Progenitor cell of endocrine pancreas (in vitro differentiated cells): ENCODE measurements around the gene METTL16. TPM values are rescaled to one million over a fixed set of nuclear protein-coding genes. Genes with fewer than 3 reads are reported as not detected.
"Not testable (repeated sequence)": the region's sequence is repeated elsewhere in the genome, so short reads cannot be mapped to it uniquely, and the experiment has no call there.

Experiments used
- DNase-seq: peaks from one replicate; pipeline ENCODE4 v3.0.0; 2021; ENCODE audit warnings: low spot score; ENCODE audit not compliant: unreplicated experiment
- H3K27ac Mint-ChIP-seq: 2 replicates; pipeline ENCODE4 v1.8.0; 2021; ENCODE audit warnings: mild to moderate bottlenecking, moderate library complexity, mixed read lengths
- H3K27me3 Mint-ChIP-seq: 2 replicates; pipeline ENCODE4 v1.8.0; 2021; ENCODE audit warnings: mixed read lengths
- H3K36me3 Mint-ChIP-seq: 2 replicates; pipeline ENCODE4 v1.8.0; 2022; ENCODE audit warnings: mixed read lengths; ENCODE audit not compliant: insufficient read depth
- H3K4me1 Mint-ChIP-seq: 2 replicates; pipeline ENCODE4 v1.8.0; 2021; ENCODE audit warnings: low read depth, mixed read lengths
- H3K4me3 Mint-ChIP-seq: 2 replicates; pipeline ENCODE4 v1.8.0; 2021; ENCODE audit warnings: low read depth, mild to moderate bottlenecking, moderate library complexity, mixed read lengths
- H3K9me3 Mint-ChIP-seq: 2 replicates; pipeline ENCODE4 v1.8.0; 2021; ENCODE audit warnings: low read depth, mixed read lengths
- total RNA-seq: library from RNA; stranded (reverse); gene quantifications from 2 replicates; pipeline ENCODE4 v1.2.1, GENCODE V29; 2021
- TF ChIP-seq, protein P1 (sequence below): fragments of 200-600 bp; sonication (generic); IDR thresholded peaks from one replicate; pipeline ENCODE4 v1.5.0; 2021; ENCODE audit warnings: antibody characterized with exemption, mild to moderate bottlenecking; ENCODE audit not compliant: unreplicated experiment

METTL16 gene
- total RNA-seq, 1 donor from 2014 or later: 43.8 TPM

GRCh38 chr17:2449486-2449885, 62.2 kb downstream of the METTL16 start:
- H3K4me1 Mint-ChIP-seq: no peaks in the 10 kb centered on the region
- H3K36me3 Mint-ChIP-seq: peaks cover 16% of the 10 kb centered on the region
- H3K4me3 Mint-ChIP-seq: no peak overlapping the region
- H3K27ac Mint-ChIP-seq: peak overlapping the region; percentile 68
- no peak for DNase-seq
- TF ChIP-seq, protein P1, sequence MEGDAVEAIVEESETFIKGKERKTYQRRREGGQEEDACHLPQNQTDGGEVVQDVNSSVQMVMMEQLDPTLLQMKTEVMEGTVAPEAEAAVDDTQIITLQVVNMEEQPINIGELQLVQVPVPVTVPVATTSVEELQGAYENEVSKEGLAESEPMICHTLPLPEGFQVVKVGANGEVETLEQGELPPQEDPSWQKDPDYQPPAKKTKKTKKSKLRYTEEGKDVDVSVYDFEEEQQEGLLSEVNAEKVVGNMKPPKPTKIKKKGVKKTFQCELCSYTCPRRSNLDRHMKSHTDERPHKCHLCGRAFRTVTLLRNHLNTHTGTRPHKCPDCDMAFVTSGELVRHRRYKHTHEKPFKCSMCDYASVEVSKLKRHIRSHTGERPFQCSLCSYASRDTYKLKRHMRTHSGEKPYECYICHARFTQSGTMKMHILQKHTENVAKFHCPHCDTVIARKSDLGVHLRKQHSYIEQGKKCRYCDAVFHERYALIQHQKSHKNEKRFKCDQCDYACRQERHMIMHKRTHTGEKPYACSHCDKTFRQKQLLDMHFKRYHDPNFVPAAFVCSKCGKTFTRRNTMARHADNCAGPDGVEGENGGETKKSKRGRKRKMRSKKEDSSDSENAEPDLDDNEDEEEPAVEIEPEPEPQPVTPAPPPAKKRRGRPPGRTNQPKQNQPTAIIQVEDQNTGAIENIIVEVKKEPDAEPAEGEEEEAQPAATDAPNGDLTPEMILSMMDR: no peak
- peaks cover 5% of the 10 kb centered on the region for H3K9me3 Mint-ChIP-seq
- H3K27me3 Mint-ChIP-seq: no peaks in the 10 kb centered on the region

DNA sequence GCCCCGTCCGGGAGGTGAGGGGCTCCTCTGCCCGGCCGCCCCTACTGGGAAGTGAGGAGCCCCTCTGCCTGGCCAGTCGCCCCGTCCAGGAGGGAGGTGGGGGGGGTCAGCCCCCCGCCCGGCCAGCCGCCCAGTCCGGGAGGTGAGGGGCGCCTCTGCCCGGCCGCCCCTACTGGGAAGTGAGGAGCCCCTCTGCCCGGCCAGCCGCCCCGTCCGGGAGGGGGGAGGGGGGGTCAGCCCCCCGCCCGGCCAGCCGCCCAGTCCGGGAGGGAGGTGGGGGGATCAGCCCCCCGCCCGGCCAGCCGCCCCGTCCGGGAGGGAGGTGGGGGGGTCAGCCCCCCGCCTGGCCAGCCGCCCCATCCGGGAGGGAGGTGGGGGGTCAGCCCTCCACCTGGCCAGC, 64.2 kb downstream of the METTL16 start:
- DNase-seq, H3K4me1 Mint-ChIP-seq, H3K9me3 Mint-ChIP-seq, H3K4me3 Mint-ChIP-seq, H3K27ac Mint-ChIP-seq, H3K27me3 Mint-ChIP-seq: not testable (repeated sequence)
- H3K36me3 Mint-ChIP-seq: peaks cover 16% of the 10 kb centered on the region

DNA sequence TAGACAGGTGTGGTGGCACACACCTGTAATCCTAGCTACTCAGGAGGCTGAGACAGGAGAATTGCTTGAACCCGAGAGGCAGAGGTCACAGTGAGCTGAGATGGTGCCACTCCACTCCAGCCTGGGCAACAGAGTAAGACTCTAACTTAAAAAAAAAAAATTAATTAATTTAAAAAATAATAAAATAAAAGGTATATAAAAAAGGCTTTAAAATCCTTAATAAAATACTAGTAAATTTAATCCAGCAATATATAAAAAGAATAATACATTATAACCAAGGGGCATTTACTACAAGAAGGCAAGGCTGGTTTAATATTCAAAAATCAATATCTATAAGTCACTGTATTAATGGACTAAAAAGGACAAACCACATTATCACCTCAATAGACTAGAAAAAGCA, 66.0 kb downstream of the METTL16 start:
- TF ChIP-seq, protein P1: no peak
- H3K36me3 Mint-ChIP-seq: peaks cover 21% of the 10 kb centered on the region

GRCh38 chr17:2444382-2444781, 67.3 kb downstream of the METTL16 start:
- Mint-ChIP-seq H3K36me3 (peaks cover 17% of the 10 kb centered on the region), H3K9me3 (peaks cover 5% of the 10 kb centered on the region), H3K27ac (no peak overlapping the region), H3K27me3 (no peaks in the 10 kb centered on the region), H3K4me1 (peaks cover 1% of the 10 kb centered on the region), H3K4me3 (no peak overlapping the region)
- TF ChIP-seq, protein P1: no peak
- DNase-seq: no peak

More for the DNA sequence above, 66.0 kb downstream of the METTL16 start:
- H3K4me1 Mint-ChIP-seq: peaks cover 1% of the 10 kb centered on the region
- H3K9me3 Mint-ChIP-seq: peaks cover 5% of the 10 kb centered on the region
- no peak overlapping the region for H3K27ac Mint-ChIP-seq
- H3K27me3 Mint-ChIP-seq: no peaks in the 10 kb centered on the region
- DNase-seq: no peak
- no peak overlapping the region for H3K4me3 Mint-ChIP-seq

- TF ChIP-seq, protein P1: no peak
- Mint-ChIP-seq H3K4me3 (no peak overlapping the region), H3K27me3 (no peaks in the 10 kb centered on the region), H3K4me1 (peaks cover 1% of the 10 kb centered on the region), H3K9me3 (peaks cover 5% of the 10 kb centered on the region), H3K36me3 (peaks cover 28% of the 10 kb centered on the region), H3K27ac (no peak overlapping the region)
- DNase-seq: no peak
These were observed 69.5 kb downstream of the METTL16 start for GRCh38 chr17:2442166-2442565.

DNA sequence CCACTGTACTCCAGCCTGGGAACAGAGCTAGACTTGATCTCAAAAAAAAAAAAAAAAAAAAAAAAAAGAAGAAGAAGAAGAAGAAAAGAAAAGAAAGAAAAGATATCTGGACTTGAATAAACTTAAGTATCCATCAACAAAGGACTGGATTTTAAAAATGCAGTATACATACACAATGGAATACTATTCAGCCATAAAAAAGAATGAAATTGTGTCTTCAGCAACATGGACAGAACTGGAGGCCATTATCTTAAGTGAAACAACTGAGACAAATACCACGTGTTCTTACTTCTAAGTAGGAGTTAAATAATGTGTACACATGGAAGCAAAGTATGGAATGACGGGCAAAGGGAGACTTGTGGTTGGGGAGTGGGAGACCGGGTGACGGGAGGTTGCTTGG, 70.8 kb downstream of the METTL16 start:
- Mint-ChIP-seq H3K4me1 (peaks cover 6% of the 10 kb centered on the region), H3K9me3 (peaks cover 1% of the 10 kb centered on the region), H3K4me3 (no peak overlapping the region), H3K27ac (no peak overlapping the region), H3K27me3 (no peaks in the 10 kb centered on the region), H3K36me3 (peaks cover 33% of the 10 kb centered on the region)
- TF ChIP-seq, protein P1: no peak
- DNase-seq: no peak

- not testable (repeated sequence) for H3K27me3 Mint-ChIP-seq, H3K4me3 Mint-ChIP-seq, H3K27ac Mint-ChIP-seq, H3K9me3 Mint-ChIP-seq, DNase-seq
- Mint-ChIP-seq H3K4me1 (peaks cover 15% of the 10 kb centered on the region), H3K36me3 (peaks cover 29% of the 10 kb centered on the region)
These were observed 71.7 kb downstream of the METTL16 start for GRCh38 chr17:2439997-2440396.
